ENCODE results near the gene ASB2. TPM values are rescaled to one million over a fixed set of nuclear protein-coding genes. Genes with fewer than 3 reads are reported as not detected.

The ASB2 gene
- total and polyA plus RNA-seq, 2 of the 13 experiments (the other 11 are each of a cell fraction or from before 2014, with no cell fraction given), result 0.82 to 4.1 TPM

DNA sequence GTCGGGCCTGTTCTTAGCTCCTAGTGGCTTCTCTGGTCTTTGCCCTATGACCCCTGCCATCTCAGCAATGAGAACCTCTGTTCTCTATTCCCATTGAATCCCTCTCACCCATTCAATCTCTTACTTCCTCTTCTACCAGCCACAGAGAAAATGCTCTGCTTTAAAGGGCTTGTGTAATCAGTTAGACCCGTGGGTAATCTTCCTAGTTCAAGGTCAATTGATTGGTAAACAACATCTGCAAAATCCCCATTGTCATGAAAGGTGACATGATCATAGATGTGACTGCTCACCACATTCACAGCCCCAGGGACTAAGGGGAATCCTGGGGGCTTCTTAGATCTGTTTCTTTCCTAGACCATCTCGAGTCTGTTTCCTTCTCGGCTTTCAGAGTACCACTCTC, 13.6 kb upstream of the ASB2 start (continued):
- TF ChIP-seq, protein P1, sequence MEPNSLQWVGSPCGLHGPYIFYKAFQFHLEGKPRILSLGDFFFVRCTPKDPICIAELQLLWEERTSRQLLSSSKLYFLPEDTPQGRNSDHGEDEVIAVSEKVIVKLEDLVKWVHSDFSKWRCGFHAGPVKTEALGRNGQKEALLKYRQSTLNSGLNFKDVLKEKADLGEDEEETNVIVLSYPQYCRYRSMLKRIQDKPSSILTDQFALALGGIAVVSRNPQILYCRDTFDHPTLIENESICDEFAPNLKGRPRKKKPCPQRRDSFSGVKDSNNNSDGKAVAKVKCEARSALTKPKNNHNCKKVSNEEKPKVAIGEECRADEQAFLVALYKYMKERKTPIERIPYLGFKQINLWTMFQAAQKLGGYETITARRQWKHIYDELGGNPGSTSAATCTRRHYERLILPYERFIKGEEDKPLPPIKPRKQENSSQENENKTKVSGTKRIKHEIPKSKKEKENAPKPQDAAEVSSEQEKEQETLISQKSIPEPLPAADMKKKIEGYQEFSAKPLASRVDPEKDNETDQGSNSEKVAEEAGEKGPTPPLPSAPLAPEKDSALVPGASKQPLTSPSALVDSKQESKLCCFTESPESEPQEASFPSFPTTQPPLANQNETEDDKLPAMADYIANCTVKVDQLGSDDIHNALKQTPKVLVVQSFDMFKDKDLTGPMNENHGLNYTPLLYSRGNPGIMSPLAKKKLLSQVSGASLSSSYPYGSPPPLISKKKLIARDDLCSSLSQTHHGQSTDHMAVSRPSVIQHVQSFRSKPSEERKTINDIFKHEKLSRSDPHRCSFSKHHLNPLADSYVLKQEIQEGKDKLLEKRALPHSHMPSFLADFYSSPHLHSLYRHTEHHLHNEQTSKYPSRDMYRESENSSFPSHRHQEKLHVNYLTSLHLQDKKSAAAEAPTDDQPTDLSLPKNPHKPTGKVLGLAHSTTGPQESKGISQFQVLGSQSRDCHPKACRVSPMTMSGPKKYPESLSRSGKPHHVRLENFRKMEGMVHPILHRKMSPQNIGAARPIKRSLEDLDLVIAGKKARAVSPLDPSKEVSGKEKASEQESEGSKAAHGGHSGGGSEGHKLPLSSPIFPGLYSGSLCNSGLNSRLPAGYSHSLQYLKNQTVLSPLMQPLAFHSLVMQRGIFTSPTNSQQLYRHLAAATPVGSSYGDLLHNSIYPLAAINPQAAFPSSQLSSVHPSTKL (CRISPR knock-in tag; IDR thresholded peaks at IDR 0.05), result peak; percentile 83
- TF ChIP-seq RCOR2 (CRISPR knock-in tag; IDR thresholded peaks at IDR 0.05) (peak; percentile 75; the same call in 1 of the 2 replicates), ZZZ3 (CRISPR knock-in tag; IDR thresholded peaks at IDR 0.05; ENCODE audit: borderline replicate concordance) (no peak), ZNF383 (CRISPR knock-in tag; IDR thresholded peaks at IDR 0.05; ENCODE audit: borderline replicate concordance) (no peak), HDAC2 (CRISPR knock-in tag; IDR thresholded peaks at IDR 0.05) (peak; percentile 81), SOX5 (CRISPR knock-in tag; IDR thresholded peaks at IDR 0.05; ENCODE audit: borderline replicate concordance) (peak; percentile 93), HNRNPUL1 (IDR thresholded peaks at IDR 0.05; ENCODE audit: low read depth, low read length) (no peak), EP300 (IDR thresholded peaks at IDR 0.05; ENCODE audit: low read depth in 2 of 2, low read length in 2 of 2) (peak in 1 of 2 experiments; percentile 68; a peak in 1 of 4 replicates), EP300 (CRISPR knock-in tag; IDR thresholded peaks at IDR 0.05; ENCODE audit: borderline replicate concordance) (no peak), TBP (CRISPR knock-in tag; IDR thresholded peaks at IDR 0.05) (no peak), GFI1 (CRISPR knock-in tag; IDR thresholded peaks at IDR 0.05; ENCODE audit: borderline replicate concordance) (peak; percentile 99)
- TF ChIP-seq, protein P2, sequence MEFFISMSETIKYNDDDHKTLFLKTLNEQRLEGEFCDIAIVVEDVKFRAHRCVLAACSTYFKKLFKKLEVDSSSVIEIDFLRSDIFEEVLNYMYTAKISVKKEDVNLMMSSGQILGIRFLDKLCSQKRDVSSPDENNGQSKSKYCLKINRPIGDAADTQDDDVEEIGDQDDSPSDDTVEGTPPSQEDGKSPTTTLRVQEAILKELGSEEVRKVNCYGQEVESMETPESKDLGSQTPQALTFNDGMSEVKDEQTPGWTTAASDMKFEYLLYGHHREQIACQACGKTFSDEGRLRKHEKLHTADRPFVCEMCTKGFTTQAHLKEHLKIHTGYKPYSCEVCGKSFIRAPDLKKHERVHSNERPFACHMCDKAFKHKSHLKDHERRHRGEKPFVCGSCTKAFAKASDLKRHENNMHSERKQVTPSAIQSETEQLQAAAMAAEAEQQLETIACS (CRISPR knock-in tag; IDR thresholded peaks at IDR 0.05), result no peak
- TF ChIP-seq, protein P3, sequence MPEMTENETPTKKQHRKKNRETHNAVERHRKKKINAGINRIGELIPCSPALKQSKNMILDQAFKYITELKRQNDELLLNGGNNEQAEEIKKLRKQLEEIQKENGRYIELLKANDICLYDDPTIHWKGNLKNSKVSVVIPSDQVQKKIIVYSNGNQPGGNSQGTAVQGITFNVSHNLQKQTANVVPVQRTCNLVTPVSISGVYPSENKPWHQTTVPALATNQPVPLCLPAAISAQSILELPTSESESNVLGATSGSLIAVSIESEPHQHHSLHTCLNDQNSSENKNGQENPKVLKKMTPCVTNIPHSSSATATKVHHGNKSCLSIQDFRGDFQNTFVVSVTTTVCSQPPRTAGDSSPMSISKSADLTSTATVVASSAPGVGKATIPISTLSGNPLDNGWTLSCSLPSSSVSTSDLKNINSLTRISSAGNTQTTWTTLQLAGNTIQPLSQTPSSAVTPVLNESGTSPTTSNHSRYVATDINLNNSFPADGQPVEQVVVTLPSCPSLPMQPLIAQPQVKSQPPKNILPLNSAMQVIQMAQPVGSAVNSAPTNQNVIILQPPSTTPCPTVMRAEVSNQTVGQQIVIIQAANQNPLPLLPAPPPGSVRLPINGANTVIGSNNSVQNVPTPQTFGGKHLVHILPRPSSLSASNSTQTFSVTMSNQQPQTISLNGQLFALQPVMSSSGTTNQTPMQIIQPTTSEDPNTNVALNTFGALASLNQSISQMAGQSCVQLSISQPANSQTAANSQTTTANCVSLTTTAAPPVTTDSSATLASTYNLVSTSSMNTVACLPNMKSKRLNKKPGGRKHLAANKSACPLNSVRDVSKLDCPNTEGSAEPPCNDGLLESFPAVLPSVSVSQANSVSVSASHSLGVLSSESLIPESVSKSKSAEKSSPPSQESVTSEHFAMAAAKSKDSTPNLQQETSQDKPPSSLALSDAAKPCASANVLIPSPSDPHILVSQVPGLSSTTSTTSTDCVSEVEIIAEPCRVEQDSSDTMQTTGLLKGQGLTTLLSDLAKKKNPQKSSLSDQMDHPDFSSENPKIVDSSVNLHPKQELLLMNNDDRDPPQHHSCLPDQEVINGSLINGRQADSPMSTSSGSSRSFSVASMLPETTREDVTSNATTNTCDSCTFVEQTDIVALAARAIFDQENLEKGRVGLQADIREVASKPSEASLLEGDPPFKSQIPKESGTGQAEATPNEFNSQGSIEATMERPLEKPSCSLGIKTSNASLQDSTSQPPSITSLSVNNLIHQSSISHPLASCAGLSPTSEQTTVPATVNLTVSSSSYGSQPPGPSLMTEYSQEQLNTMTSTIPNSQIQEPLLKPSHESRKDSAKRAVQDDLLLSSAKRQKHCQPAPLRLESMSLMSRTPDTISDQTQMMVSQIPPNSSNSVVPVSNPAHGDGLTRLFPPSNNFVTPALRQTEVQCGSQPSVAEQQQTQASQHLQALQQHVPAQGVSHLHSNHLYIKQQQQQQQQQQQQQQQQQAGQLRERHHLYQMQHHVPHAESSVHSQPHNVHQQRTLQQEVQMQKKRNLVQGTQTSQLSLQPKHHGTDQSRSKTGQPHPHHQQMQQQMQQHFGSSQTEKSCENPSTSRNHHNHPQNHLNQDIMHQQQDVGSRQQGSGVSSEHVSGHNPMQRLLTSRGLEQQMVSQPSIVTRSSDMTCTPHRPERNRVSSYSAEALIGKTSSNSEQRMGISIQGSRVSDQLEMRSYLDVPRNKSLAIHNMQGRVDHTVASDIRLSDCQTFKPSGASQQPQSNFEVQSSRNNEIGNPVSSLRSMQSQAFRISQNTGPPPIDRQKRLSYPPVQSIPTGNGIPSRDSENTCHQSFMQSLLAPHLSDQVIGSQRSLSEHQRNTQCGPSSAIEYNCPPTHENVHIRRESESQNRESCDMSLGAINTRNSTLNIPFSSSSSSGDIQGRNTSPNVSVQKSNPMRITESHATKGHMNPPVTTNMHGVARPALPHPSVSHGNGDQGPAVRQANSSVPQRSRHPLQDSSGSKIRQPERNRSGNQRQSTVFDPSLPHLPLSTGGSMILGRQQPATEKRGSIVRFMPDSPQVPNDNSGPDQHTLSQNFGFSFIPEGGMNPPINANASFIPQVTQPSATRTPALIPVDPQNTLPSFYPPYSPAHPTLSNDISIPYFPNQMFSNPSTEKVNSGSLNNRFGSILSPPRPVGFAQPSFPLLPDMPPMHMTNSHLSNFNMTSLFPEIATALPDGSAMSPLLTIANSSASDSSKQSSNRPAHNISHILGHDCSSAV (CRISPR knock-in tag; IDR thresholded peaks at IDR 0.05; ENCODE audit: borderline replicate concordance), result no peak
